ENCODE measurements around the gene SORCS2.

The SORCS2 gene

GRCh38 chr4:7778510-7779431, 586.4 kb downstream of the SORCS2 start:
- DNase-seq: no peak

GRCh38 chr4:7779432-7779768, 587.1 kb downstream of the SORCS2 start:
- DNase-seq: no peak

GRCh38 chr4:7780751-7781348, 588.5 kb downstream of the SORCS2 start:
- DNase-seq: no peak

DNA sequence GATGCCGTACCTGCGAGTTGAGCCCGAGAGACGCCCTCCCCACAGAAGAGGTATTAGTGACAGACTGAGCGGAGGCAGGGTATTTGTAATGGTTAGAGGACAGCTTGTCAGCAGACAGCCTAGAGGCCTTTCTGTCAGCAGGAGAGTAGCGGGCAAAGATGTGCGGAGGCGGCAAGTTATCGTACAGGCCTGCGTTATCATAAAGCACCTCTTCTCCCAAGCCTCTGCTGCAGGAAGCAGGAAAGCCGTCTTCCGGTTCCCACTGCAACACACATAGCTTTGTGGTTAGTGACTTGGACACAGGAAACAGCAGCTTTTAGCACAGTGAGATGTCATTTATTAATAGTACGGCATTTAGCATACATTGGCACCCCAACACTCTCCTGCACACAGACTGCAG, 589.0 kb downstream of the SORCS2 start:
- peak; percentile 79 for DNase-seq

GRCh38 chr4:7781993-7782392, 589.7 kb downstream of the SORCS2 start:
- no peak for DNase-seq

- no peak for DNase-seq
Observed at GRCh38 chr4:7782783-7783182, 590.4 kb downstream of the SORCS2 start.

DNA sequence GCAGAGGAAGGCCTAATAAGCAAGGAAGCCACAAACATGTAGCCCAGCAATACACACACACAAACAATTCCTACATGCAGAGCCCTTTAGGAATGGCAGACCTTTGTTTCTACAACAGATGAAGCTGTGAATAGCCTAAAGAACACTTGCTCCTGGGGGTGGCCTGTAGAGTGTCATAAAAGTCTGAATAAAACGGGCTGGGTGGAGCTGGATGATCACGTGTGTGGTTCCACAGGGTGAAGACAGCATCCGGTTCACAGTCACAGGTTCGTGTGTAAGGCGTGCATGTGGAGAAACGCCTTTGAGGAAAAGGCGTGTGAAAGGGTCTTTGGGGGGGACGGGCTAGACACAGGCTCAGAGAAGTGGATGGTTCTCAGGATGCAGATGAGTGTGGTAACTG, 591.2 kb downstream of the SORCS2 start:
- DNase-seq: no peak

DNA sequence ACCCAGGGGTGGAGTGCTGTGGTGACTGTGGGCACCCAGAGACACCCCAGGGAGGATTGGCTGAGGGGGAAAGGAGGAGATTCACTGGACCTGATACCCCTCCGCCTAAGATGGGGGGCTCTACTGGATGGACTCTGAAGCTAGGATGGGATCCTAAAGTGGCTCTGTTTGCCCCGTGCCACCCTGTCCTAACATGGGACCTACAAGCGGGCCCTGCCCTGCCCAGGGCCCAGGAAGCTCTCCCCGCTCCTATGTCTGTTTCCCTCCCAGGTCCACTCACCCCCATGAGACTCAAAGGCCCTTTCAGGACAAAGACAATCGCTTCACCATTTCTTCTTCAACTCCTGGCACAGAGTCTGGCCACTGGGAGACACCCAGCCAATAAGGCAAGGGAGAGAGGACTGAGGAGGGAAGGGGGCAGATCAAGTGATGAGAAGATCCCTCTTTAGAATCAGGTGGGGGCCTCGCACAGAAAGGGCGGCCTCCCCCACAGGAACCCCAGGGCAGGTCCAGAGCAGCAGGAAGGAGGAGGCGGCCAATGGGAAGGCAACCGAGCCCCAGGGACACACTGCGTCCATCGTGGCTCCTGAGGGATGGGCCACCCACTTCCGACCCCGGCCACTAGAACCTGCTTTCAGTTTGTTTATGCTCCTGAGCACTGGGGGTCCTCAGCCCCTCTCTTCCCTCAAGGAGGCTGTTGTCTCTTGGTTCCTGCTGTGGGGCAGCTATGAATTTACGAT, 592.0 kb downstream of the SORCS2 start:
- no peak for DNase-seq

DNA sequence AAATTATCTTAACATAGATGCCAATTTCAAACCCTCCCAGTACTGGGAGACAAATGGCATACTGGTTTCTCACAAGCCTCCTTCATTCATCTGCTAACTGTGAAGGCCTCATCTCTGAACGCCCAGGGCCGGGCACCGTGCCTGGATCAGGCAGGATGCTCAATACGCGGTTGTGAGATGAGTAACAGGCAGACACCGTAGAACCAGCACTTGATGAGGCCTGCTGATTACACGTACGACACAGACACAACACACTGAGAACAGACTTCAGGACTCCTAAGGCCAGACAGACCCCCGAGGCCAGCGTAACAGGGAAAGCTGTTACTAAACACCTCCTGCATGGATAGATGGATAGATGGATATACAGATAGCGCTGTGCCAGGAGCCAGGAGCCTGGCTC, 592.7 kb downstream of the SORCS2 start:
- no peak for DNase-seq

- no peak for DNase-seq
Observed at GRCh38 chr4:7786040-7786439, 593.7 kb downstream of the SORCS2 start.

DNA sequence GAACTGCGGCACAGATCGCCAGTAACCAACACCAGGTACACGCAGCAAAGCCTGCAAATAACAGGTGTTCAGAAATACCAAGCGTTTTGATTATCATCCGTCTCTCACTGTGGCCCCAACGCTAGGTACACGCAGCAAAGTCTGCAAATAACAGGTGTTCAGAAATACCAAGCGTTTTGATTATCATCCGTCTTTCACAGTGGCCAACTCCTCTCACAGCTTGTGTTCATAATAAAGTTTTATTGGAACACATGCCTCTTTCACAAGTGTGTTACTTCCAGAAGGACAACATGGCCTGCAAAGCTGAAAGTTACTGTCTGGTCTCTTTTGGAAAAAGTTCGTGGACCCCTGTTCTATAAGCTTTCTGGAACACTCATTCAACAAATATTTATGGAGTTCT, 594.2 kb downstream of the SORCS2 start:
- no peak for DNase-seq

DNA sequence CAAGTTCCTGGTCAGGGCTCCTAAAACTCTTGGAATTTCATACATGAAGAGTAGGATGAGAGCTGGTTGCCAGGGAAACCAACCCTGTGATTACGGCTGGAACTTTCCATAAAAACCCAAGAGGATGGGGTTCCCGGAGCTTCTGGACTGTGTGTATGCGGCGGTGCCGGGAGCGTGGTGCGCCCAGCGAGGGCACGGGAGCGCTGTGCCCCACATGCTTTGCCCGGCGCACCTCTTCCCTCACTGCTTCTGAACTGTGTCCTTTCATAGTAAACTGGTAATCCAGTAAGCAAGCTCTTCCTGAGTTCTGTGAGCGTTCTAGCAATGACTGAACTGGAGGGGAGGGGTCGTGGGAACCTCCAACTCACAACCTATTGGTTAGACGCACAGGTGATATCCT, 594.7 kb downstream of the SORCS2 start:
- no peak for DNase-seq

DNA sequence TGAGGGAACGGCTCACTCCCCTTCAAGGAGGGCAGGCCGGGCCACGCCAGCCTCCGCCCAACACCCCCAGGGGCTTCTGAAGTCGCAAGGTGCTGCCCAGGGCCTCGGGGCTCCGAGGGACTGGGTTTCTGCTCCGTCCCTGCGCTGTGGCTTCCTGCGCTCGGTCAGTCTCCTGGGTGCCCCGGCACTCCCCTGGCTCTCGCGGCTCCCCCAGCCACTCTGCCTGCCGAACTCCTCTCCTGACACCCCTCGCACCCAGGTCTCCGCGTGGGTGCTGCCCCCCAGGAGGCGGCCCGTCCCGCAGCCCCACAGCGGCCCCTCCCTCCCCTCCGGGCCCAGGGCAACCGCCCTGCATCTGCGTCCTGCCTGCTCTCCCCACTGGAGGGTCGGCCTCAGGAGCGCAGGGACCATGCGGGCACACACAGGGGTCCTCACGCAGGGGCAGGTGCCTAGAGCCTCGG, 595.4 kb downstream of the SORCS2 start:
- DNase-seq: no peak

- no peak for DNase-seq
Observed at GRCh38 chr4:7788193-7788592, 595.9 kb downstream of the SORCS2 start.

GRCh38 chr4:7788694-7789425, 596.5 kb downstream of the SORCS2 start:
- no peak for DNase-seq

DNA sequence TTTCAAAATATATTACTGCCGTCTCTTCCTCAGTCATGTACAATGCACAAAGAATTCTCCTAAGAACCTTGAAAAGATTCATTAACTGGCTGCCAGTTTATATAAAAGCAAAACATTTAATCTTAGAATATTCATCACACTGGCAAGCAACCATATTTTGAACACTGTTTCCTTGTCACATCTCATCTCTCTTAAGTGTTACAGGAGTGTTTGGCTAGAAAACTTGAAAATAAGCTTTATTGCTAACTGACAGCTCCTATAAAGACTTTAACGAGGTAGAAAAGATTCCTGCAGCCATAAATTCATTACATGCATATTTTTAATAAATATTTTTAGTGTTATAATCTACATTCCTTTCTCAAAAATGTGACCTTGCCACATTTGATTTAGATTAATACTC, 597.7 kb downstream of the SORCS2 start:
- DNase-seq: no peak

GRCh38 chr4:7790999-7791398, 598.7 kb downstream of the SORCS2 start:
- DNase-seq: no peak
